Measurements from ENCODE around the gene ZFP64.

- TF ChIP-seq POLR2AphosphoS5 (IDR thresholded peaks at IDR 0.05; ENCODE audit: low read depth, low read length): no peak
- TF ChIP-seq, protein P1, sequence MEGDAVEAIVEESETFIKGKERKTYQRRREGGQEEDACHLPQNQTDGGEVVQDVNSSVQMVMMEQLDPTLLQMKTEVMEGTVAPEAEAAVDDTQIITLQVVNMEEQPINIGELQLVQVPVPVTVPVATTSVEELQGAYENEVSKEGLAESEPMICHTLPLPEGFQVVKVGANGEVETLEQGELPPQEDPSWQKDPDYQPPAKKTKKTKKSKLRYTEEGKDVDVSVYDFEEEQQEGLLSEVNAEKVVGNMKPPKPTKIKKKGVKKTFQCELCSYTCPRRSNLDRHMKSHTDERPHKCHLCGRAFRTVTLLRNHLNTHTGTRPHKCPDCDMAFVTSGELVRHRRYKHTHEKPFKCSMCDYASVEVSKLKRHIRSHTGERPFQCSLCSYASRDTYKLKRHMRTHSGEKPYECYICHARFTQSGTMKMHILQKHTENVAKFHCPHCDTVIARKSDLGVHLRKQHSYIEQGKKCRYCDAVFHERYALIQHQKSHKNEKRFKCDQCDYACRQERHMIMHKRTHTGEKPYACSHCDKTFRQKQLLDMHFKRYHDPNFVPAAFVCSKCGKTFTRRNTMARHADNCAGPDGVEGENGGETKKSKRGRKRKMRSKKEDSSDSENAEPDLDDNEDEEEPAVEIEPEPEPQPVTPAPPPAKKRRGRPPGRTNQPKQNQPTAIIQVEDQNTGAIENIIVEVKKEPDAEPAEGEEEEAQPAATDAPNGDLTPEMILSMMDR (IDR thresholded peaks at IDR 0.05): no peak
- TF ChIP-seq, protein P2, sequence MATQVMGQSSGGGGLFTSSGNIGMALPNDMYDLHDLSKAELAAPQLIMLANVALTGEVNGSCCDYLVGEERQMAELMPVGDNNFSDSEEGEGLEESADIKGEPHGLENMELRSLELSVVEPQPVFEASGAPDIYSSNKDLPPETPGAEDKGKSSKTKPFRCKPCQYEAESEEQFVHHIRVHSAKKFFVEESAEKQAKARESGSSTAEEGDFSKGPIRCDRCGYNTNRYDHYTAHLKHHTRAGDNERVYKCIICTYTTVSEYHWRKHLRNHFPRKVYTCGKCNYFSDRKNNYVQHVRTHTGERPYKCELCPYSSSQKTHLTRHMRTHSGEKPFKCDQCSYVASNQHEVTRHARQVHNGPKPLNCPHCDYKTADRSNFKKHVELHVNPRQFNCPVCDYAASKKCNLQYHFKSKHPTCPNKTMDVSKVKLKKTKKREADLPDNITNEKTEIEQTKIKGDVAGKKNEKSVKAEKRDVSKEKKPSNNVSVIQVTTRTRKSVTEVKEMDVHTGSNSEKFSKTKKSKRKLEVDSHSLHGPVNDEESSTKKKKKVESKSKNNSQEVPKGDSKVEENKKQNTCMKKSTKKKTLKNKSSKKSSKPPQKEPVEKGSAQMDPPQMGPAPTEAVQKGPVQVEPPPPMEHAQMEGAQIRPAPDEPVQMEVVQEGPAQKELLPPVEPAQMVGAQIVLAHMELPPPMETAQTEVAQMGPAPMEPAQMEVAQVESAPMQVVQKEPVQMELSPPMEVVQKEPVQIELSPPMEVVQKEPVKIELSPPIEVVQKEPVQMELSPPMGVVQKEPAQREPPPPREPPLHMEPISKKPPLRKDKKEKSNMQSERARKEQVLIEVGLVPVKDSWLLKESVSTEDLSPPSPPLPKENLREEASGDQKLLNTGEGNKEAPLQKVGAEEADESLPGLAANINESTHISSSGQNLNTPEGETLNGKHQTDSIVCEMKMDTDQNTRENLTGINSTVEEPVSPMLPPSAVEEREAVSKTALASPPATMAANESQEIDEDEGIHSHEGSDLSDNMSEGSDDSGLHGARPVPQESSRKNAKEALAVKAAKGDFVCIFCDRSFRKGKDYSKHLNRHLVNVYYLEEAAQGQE (IDR thresholded peaks at IDR 0.05; ENCODE audit: insufficient read depth in 1 of 2, low read depth in 2 of 2, low read length in 1 of 2): no peak
These were observed 12.6 kb upstream of the ZFP64 start for GRCh38 chr20:52204136-52204535.
